GM12801 (cell line): ENCODE results near the gene UBXN10.

Experiments
- TF ChIP-seq, protein P1 (sequence below): IDR thresholded peaks from one replicate; pipeline ENCODE4 v1.5.1; 2011; ENCODE audit warnings: control low read depth; ENCODE audit not compliant: insufficient read length; ENCODE audit errors: extremely low read depth

UBXN10 gene

GRCh38 chr1:20223106-20223505 lies 37.2 kb downstream of the UBXN10 start:
- TF ChIP-seq, protein P1, sequence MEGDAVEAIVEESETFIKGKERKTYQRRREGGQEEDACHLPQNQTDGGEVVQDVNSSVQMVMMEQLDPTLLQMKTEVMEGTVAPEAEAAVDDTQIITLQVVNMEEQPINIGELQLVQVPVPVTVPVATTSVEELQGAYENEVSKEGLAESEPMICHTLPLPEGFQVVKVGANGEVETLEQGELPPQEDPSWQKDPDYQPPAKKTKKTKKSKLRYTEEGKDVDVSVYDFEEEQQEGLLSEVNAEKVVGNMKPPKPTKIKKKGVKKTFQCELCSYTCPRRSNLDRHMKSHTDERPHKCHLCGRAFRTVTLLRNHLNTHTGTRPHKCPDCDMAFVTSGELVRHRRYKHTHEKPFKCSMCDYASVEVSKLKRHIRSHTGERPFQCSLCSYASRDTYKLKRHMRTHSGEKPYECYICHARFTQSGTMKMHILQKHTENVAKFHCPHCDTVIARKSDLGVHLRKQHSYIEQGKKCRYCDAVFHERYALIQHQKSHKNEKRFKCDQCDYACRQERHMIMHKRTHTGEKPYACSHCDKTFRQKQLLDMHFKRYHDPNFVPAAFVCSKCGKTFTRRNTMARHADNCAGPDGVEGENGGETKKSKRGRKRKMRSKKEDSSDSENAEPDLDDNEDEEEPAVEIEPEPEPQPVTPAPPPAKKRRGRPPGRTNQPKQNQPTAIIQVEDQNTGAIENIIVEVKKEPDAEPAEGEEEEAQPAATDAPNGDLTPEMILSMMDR: no peak

DNA sequence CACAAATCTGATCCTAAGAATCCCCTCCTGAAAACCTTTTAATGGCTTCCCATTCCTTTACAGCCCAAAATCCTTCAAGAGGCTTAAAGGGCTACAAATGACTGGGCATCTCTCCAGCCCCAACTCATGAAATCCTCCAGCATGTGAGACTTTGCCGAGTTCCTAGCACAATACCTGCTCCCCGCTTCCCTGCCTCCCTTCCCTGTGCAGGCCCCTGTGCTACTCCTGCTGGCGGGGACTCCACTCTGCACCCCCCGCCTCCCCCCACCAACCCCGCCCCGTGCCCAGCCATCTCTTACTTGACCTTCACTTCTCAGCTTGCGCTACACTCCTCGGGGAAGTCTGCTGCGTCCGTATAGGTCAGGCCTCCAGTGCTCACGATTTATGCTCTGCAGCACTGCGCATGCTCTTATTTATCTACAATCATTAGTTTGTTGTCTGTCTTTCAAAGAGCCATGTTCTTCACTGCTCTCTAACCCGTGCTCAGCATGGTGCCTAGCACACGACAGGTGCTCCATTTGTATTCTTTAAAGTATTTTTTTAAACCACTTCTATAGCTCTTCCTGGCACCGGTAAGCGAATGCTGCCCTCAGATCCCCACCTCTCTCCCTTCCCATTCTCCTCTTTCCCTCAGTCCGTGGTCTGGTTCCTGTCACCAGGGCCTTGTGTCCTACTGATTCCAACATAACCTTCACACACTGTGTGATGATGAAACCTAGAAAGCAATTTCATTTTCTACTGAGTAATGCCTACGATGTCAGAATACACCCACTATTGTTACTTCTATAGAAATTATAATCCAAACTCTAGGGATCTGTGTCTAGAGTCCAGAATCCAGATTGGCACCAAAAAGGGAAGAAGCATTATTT lies 37.9 kb downstream of the UBXN10 start:
- TF ChIP-seq, protein P1: no peak

DNA sequence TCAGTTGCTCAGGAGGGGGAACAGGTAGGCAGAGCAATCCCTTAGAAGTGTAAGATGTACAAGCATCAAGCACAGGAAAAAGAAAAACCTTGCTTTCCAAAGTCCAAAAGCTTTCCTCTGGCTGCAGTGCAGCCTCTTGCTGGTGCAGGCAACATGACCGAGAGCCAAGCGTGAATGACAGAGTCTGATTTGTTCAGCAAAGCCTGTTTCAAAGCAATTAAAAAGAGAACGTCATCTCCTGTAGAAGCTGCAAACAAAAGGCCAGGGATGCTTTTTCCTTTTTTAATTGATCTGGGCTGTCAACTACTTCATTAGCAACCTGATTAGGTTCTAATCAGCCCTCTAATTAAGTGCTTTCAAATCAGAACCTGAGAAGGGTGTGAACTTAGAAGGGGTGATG lies 38.6 kb downstream of the UBXN10 start:
- TF ChIP-seq, protein P1: no peak

- TF ChIP-seq, protein P1: no peak
Observed at GRCh38 chr1:20227704-20228103, 41.8 kb downstream of the UBXN10 start.

DNA sequence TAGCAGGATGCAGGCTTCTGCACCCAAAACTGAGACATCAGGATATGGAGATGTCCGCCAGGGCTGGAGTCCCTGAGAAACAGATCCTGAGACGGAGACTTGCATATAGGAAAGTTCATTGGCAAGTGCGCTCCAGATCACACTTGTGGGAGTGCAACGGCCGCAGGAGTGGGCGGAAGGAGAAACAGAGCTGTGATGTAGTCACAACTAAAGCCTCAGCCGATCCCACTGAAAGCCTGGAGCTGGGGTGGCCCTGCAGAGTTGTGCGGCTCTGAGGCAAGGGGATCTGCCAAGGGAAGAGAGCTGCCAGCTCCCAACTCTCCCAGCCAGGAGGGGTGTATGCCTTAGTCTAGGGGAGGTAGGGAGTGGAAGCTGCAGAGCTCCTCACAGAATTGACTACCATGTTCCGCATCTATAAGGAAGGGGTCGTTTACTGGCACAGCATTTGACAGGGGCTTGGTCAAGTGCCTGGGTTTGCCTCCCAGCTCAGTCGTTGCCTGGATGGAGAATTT lies 42.5 kb downstream of the UBXN10 start:
- TF ChIP-seq, protein P1: no peak

GRCh38 chr1:20229171-20229570 lies 43.3 kb downstream of the UBXN10 start:
- TF ChIP-seq, protein P1: no peak

DNA sequence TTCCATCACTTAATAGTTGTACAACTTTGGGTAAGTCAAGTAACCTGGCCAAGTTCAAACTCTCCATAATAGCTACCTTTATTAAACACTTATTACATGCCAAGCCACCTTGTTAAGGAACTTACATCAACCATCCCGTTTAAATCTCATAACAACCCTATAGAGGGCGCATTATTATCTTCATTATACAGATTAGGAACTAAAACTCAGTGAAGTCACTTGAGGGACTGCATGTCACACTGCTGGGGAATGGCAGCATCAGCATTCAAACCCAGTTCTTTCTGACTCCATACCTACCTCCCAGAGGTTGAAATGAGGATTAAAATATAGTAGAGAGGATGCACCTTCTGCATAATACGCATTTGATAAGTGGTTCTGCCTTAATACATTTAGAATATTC lies 47.5 kb downstream of the UBXN10 start:
- TF ChIP-seq, protein P1: no peak
